Fibroblast of pulmonary artery (primary cell): ENCODE data around the gene RASGRP4.

Source experiments
- DNase-seq: peaks from one replicate; pipeline ENCODE4 v3.0.0-alpha.2; 2010; ENCODE audit warnings: low read depth
- H3K4me3 ChIP-seq: replicated peaks from 2 replicates; pipeline ENCODE4 v1.5.1; 2011; ENCODE audit warnings: low read depth, mild to moderate bottlenecking, control low read depth, low read length, moderate library complexity
- CTCF ChIP-seq: IDR thresholded peaks from 2 replicates; pipeline ENCODE4 v1.5.1; 2011; ENCODE audit warnings: mild to moderate bottlenecking, control low read depth, low read length, inconsistent platforms; ENCODE audit errors: missing control alignments

RASGRP4 gene

DNA sequence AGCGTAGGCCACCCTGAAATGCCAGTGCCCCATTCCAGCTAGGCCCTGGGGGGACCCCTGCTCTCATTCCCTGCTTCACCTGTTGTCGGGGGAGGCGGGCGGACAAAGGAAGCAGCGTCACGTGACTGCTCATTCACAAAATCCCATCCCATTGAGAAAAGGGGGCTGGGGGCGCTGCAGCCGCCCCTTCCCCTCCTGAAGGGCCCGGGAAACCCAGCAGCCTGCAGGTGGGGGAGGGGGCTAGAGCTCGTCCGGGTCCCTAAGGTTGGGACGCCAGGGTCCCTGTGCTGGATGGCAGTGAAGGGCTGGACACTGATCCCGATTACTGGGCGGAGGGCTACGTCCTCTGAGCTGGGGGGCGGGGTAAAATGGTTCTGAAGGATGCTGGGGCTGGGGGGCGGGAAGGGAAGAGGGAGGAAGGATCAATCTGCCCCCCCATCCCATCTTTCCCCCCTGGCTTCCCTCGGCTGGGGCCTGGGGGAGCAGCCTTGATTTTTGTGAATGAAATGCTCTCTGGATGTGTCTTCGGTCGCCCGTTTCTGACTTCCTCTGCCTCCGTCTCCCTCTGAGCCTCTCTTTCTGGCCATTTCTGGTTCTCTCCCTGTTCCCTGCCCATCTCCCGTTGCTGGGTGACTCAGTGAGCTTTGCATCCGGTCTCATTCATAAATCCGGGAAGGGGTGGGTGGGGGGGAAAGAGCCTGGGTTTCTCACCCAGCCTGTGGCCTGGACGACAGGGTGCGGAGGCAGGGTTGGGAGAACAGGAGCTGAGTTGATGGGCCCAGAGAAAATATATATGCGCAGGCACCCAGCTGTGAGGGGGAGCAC, 36.7 kb downstream of the RASGRP4 start:
- DNase-seq, result peak; percentile 85
- H3K4me3 ChIP-seq, result peak overlapping the region; percentile 90
- TF ChIP-seq CTCF, result no peak

- H3K4me3 ChIP-seq, result peak within 1 kb of the TSS; percentile 90
- no peak for TF ChIP-seq CTCF
- DNase-seq, result no peak
Observed at GRCh38 chr19:38388349-38389100, 37.5 kb downstream of the RASGRP4 start, which contains the start of gene SPRED3. Gene SPRED3 (plus strand): TSS chr19:38388697. CDS start chr19:38390303, 1,606 bp downstream.

GRCh38 chr19:38387550-38388348, 38.3 kb downstream of the RASGRP4 start, which contains the start of gene GGN:
Gene GGN (minus strand): TSS chr19:38388034. CDS start chr19:38387261, 773 bp downstream.
- peak within 1 kb of the TSS; percentile 90 for H3K4me3 ChIP-seq
- DNase-seq, result peak; percentile 97
- no peak for TF ChIP-seq CTCF

- H3K4me3 ChIP-seq, result peak overlapping the region; percentile 90
- no peak for DNase-seq
- no peak for TF ChIP-seq CTCF
Observed at GRCh38 chr19:38386971-38387549, 39.0 kb downstream of the RASGRP4 start.

DNA sequence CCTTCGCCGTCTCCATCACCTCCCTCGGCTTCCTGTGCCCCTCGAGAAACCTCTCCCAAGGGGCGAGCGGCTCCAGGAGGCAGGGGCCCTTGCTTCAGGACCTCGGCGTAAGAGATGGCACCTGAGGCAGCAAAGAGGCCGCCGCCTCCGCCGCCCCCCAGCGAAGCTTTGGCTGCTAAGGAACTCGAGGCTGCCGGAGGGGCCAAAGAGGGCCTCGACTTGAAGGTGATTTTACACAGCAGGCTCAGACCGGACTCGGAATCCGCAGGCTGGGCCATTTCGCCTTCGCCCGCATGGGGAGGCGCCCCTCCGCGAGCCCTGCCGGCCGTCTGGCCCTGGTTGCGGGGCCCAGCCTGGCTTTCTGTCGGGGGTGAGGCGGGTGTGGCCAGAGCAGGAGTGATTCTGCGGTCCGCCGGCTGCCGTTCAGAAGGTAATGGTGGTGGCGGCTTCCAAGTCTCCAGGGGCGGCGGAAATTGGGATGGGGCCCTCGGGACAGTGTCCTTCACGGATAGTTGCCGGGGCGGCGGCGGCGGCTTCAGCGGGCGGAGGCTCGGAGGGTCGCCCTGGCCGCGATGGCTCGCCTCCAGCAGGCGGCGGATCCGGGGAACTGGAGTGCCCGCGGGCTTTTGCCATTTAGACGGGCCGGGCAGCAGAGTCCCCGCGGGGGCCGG, 39.6 kb downstream of the RASGRP4 start:
- no peak for DNase-seq
- no peak overlapping the region for H3K4me3 ChIP-seq
- TF ChIP-seq CTCF, result no peak

GRCh38 chr19:38385804-38386257, 40.2 kb downstream of the RASGRP4 start:
- no peak overlapping the region for H3K4me3 ChIP-seq
- DNase-seq, result no peak
- TF ChIP-seq CTCF, result no peak
